Ishikawa (cell line): ENCODE results near the gene RGS8.

Experiments used
- CEBPB ChIP-seq: IDR thresholded peaks from 2 replicates; pipeline ENCODE4 v1.6.1; 2012
- CREB1 ChIP-seq: IDR thresholded peaks from 2 replicates; pipeline ENCODE4 v1.6.1; 2012; ENCODE audit warnings: low read depth
- EGR1 ChIP-seq: IDR thresholded peaks from 2 replicates; pipeline ENCODE4 v1.6.1; 2012
- EP300 ChIP-seq: IDR thresholded peaks from 2 replicates; pipeline ENCODE4 v1.6.1; 2012; ENCODE audit warnings: borderline replicate concordance
- FOXM1 ChIP-seq: IDR thresholded peaks from 2 replicates; pipeline ENCODE4 v1.6.1; 2012; ENCODE audit warnings: low read depth, borderline replicate concordance
- NFIC ChIP-seq: IDR thresholded peaks from 2 replicates; pipeline ENCODE4 v1.6.1; 2012
- RAD21 ChIP-seq: IDR thresholded peaks from 2 replicates; pipeline ENCODE4 v1.6.1; 2012; ENCODE audit warnings: low read depth
- TAF1 ChIP-seq: IDR thresholded peaks from 2 replicates; pipeline ENCODE4 v1.6.1; 2012; ENCODE audit warnings: low read depth, mild to moderate bottlenecking
- TCF12 ChIP-seq: IDR thresholded peaks from 2 replicates; pipeline ENCODE4 v1.6.1; 2012; ENCODE audit warnings: low read depth
- TEAD4 ChIP-seq: IDR thresholded peaks from 2 replicates; pipeline ENCODE4 v1.6.1; 2012
- YY1 ChIP-seq: IDR thresholded peaks from 2 replicates; pipeline ENCODE4 v1.6.1; 2012; ENCODE audit warnings: low read depth
- ZBTB7A ChIP-seq: IDR thresholded peaks from 2 replicates; pipeline ENCODE4 v1.6.1; 2012; ENCODE audit warnings: low read depth
- TF ChIP-seq, protein P1 (sequence below): IDR thresholded peaks from 2 replicates; pipeline ENCODE4 v1.6.1; 2012; ENCODE audit warnings: low read depth, mild to moderate bottlenecking
- TF ChIP-seq, protein P2 (sequence below): IDR thresholded peaks from 2 replicates; pipeline ENCODE4 v1.6.1; 2012
- TF ChIP-seq, protein P3 (sequence below): IDR thresholded peaks from 2 replicates; pipeline ENCODE4 v1.6.1; 2012

RGS8 gene

DNA sequence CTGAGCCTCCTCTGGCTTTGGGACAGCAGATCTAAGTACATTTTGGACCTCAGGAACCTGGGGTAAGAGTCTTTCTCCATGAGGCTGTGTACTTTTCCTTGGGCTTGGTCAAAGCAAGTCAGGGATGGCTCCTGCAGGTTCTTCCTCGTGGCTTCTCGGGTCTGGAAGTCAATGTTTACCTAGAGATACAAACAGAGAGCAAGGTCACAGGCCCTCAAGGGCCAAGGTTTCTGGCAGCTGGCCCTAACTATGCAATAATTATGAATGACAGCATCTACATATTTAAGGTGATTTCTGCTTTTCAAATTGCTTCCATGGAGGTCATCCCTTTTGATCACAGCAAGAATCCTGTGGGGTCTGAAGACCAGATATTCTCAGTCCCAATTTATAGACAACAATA lies 37.6 kb downstream of the RGS8 start:
- TF ChIP-seq EGR1 (no peak), ZBTB7A (no peak), NFIC (no peak), CEBPB (no peak), EP300 (no peak), TCF12 (no peak), FOXM1 (no peak), TAF1 (no peak)
- TF ChIP-seq, protein P1, sequence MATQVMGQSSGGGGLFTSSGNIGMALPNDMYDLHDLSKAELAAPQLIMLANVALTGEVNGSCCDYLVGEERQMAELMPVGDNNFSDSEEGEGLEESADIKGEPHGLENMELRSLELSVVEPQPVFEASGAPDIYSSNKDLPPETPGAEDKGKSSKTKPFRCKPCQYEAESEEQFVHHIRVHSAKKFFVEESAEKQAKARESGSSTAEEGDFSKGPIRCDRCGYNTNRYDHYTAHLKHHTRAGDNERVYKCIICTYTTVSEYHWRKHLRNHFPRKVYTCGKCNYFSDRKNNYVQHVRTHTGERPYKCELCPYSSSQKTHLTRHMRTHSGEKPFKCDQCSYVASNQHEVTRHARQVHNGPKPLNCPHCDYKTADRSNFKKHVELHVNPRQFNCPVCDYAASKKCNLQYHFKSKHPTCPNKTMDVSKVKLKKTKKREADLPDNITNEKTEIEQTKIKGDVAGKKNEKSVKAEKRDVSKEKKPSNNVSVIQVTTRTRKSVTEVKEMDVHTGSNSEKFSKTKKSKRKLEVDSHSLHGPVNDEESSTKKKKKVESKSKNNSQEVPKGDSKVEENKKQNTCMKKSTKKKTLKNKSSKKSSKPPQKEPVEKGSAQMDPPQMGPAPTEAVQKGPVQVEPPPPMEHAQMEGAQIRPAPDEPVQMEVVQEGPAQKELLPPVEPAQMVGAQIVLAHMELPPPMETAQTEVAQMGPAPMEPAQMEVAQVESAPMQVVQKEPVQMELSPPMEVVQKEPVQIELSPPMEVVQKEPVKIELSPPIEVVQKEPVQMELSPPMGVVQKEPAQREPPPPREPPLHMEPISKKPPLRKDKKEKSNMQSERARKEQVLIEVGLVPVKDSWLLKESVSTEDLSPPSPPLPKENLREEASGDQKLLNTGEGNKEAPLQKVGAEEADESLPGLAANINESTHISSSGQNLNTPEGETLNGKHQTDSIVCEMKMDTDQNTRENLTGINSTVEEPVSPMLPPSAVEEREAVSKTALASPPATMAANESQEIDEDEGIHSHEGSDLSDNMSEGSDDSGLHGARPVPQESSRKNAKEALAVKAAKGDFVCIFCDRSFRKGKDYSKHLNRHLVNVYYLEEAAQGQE: no peak
- TF ChIP-seq, protein P2, sequence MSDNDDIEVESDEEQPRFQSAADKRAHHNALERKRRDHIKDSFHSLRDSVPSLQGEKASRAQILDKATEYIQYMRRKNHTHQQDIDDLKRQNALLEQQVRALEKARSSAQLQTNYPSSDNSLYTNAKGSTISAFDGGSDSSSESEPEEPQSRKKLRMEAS: no peak

DNA sequence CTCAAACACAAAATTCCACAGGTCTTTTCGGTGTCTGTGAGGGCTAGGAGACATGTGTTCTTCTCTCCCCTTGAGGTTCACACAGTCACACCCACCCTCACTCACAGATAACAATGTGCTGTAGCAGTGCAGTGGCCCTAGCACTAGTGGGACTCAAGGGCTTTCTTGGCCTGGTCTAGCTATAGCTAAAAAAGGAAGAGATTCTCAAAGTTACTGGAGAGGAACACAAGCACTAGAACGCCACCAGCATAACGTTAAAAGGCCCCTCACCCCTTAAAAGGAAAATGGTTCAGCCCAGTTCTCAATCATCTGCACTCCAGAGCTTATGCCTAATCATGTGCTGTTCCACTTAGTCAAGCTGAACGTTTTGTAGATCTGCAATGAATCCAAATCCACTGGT lies 39.5 kb downstream of the RGS8 start:
- TF ChIP-seq CEBPB (no peak), NFIC (no peak), TEAD4 (no peak), FOXM1 (no peak), TAF1 (no peak), YY1 (no peak), ZBTB7A (no peak), EGR1 (no peak), TCF12 (no peak), CREB1 (no peak), RAD21 (no peak), EP300 (no peak)
- TF ChIP-seq, protein P1: no peak
- TF ChIP-seq, protein P3, sequence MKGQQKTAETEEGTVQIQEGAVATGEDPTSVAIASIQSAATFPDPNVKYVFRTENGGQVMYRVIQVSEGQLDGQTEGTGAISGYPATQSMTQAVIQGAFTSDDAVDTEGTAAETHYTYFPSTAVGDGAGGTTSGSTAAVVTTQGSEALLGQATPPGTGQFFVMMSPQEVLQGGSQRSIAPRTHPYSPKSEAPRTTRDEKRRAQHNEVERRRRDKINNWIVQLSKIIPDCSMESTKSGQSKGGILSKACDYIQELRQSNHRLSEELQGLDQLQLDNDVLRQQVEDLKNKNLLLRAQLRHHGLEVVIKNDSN: no peak
- TF ChIP-seq, protein P2: no peak

DNA sequence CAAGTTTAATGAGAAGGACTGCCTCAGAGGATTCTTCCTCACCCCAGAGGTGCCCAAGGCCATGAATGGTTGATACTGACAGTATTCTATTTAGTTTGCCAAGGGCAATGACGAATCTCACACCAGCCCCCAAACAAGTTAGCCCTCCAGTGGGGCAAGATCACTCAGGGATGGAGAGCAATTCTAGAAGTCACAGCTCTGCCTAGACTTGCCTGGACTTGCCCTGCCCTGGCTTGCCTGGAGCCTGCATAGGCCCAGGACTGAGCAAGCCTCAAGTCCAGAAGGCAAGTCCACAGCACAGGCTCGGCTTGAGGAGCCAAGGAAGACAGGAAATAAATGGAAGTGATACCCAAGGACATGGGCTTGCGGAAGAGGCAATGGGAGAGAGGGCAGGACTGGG lies 40.7 kb downstream of the RGS8 start:
- TF ChIP-seq ZBTB7A (no peak), TAF1 (no peak), CREB1 (no peak), EGR1 (no peak), FOXM1 (no peak), TCF12 (no peak), RAD21 (no peak), NFIC (no peak), YY1 (no peak), CEBPB (no peak), EP300 (no peak)
- TF ChIP-seq, protein P1: no peak
- TF ChIP-seq, protein P2: no peak

DNA sequence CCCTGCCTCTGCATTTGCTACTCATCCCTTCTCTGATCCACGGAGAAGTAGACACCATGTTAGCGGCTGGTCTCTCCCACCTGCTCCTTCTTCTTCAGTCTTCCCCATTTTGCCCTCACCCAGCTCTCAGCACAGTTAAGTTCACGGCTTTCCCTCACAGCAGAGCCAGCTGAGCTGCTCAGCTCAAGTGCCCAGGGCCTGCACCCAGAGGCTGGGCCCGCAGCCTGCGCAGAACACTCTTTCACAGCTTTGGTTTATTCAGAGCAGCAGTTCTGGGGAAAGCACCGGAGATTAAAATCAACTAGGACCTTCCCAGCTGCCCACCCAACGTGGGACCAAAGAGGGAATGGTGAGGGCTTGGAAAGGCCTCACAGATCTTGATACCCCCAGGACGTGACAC lies 41.9 kb downstream of the RGS8 start:
- TF ChIP-seq CEBPB (no peak), EP300 (no peak), ZBTB7A (no peak), TCF12 (no peak), TEAD4 (no peak), YY1 (no peak), TAF1 (no peak), FOXM1 (no peak), CREB1 (no peak), NFIC (no peak)
- TF ChIP-seq, protein P2: no peak
- TF ChIP-seq, protein P1: no peak
- TF ChIP-seq, protein P3: no peak
